Spleen (tissue), 11 donors: Measurements from ENCODE around the gene ASIC1. TPM values are rescaled to one million over a fixed set of nuclear protein-coding genes. Genes with fewer than 3 reads are reported as not detected.

ENCODE experiments used
- DNase-seq: peaks from one replicate; pipeline ENCODE4 v3.0.0-alpha.2; 2020
- H3K27ac ChIP-seq, 8 donors: fragments of 200-600 bp; sonication (generic) in 7 of 8; 1 replicate in 4 of 8; 2 replicates in 4 of 8; pipeline versions ENCODE4 v1.5.0 to v1.8.0; 2016 to 2021; ENCODE audit warnings: inconsistent platforms in 4 of 8, mild to moderate bottlenecking in 4 of 8, moderate library complexity in 1 of 8
- H3K27me3 ChIP-seq, 7 donors: fragments of 200-600 bp; sonication (generic) in 6 of 7; replicated peaks in 1 of 7; 1 replicate in 4 of 7; 2 replicates in 3 of 7; pipeline versions ENCODE4 v1.5.0 to v1.8.0; 2016 to 2021; ENCODE audit warnings: inconsistent platforms in 3 of 7, mild to moderate bottlenecking in 1 of 7
- H3K36me3 ChIP-seq, 6 donors: fragments of 200-600 bp; sonication (generic) in 5 of 6; 1 replicate in 4 of 6; 2 replicates in 2 of 6; pipeline versions ENCODE4 v1.5.0 to v1.8.0; 2016 to 2021; ENCODE audit warnings: inconsistent platforms in 2 of 6
- H3K4me1 ChIP-seq, 6 donors: fragments of 200-600 bp; sonication (generic) in 5 of 6; 1 replicate in 3 of 6; 2 replicates in 3 of 6; pipeline versions ENCODE4 v1.5.0 to v1.8.0; 2016 to 2021; ENCODE audit warnings: inconsistent platforms in 3 of 6
- H3K4me3 ChIP-seq, 8 donors: fragments of 200-600 bp; sonication (generic) in 7 of 8; 1 replicate in 4 of 8; 2 replicates in 4 of 8; pipeline versions ENCODE4 v1.5.0 to v1.8.0; 2016 to 2021; ENCODE audit warnings: inconsistent platforms in 4 of 8, mild to moderate bottlenecking in 4 of 8, moderate library complexity in 2 of 8
- H3K9me3 ChIP-seq, 8 donors: fragments of 200-600 bp; sonication (generic) in 7 of 8; 1 replicate in 4 of 8; 2 replicates in 4 of 8; pipeline versions ENCODE4 v1.5.0 to v1.8.0; 2016 to 2021; ENCODE audit warnings: inconsistent platforms in 4 of 8
- CTCF ChIP-seq, 11 experiments: fragments of 200-600 bp in 7 of 11; fragments of 450-650 bp in 4 of 11; sonication (generic) in 4 of 11; IDR thresholded peaks in 8 of 11; conservative IDR thresholded peaks in 3 of 11; 1 replicate in 7 of 11; 2 replicates in 4 of 11; pipeline versions ENCODE4 v1.4.0 to v1.8.0; 2016 to 2021; ENCODE audit warnings: antibody characterized with exemption in 11 of 11, inconsistent platforms in 4 of 11, mild to moderate bottlenecking in 1 of 11
- POLR2A ChIP-seq, 3 donors: fragments of 450-650 bp; IDR thresholded peaks; one replicate each; pipeline ENCODE4 v1.5.1; 2017; ENCODE audit warnings: antibody characterized with exemption in 3 of 3, mild to moderate bottlenecking in 1 of 3
- POLR2AphosphoS5 ChIP-seq, 3 donors: sonication (generic); formaldehyde crosslinking; IDR thresholded peaks; one replicate each; pipeline ENCODE4 v1.5.1; 2017; ENCODE audit warnings: antibody characterized with exemption in 3 of 3
- WGBS, 5 donors: extraction: QIAGEN DNeasy Blood & Tissue Kit in 3 of 5; methylation state at CpG; one replicate each; pipeline versions ENCODE4 v1.1.5 to v1.1.7; 2013 to 2018; 5-methylcytosine and 5-hydroxymethylcytosine counted together
- intact Hi-C: fragments of 100-400 bp; cut with DNase I; formaldehyde crosslinking; loops from one replicate; pipeline ENCODE4 v1.15.0; 2023; ENCODE audit warnings: low total_unique reads
- polyA plus RNA-seq, 3 donors: library from polyadenylated mRNA; stranded (reverse); fragments of 200-250 nt; gene quantifications; one replicate each; pipeline ENCODE4 v1.2.1, GENCODE V29; 2013
- total RNA-seq, 7 donors: library from RNA; depleted of rRNA in 3 of 7; stranded (reverse); fragments of >200 nt in 3 of 7; fragmentation: NEBNext Ultra II Directional in 4 of 7; extraction: Animal tissue kit (Norgen Biotek cat#: 25700) in 4 of 7; gene quantifications; one replicate each; pipeline versions ENCODE4 v1.1.0 to v1.2.1, GENCODE V29; 2016 to 2021
- donor health status: healthy with polysubstance abuse.
- donor health status: DM: no; HTN: no; CAD: no; lungs with moderate emphysema.
- donor health status: DM: no; HTN: no; CAD: no.
- donor health status: Bipolar disorder and iron deficiency.
- donor health status: healthy.
- donor health status: DM: no; HTN: no; CAD: no.
- donor health status: DM: yes; HTN: yes; CAD: no.

The ASIC1 gene
- total and polyA plus RNA-seq, 10 donors = 0.16 to 1.3 (median 0.35) TPM

- peaks cover 0 to 24% (median 6%) of the 10 kb centered on the region in 6 donors for H3K36me3 ChIP-seq
- H3K27ac ChIP-seq = peak overlapping the region; percentile 67 to 98 (median 94)
- TF ChIP-seq POLR2AphosphoS5 (IDR thresholded peaks at IDR 0.05) = peak; percentile 37 to 75 (median 57)
- TF ChIP-seq CTCF (IDR thresholded peaks at IDR 0.05 in 8 of 11, conservative IDR thresholded peaks at IDR 0.05 in 3 of 11) = no peak
- no peak for TF ChIP-seq POLR2A (IDR thresholded peaks at IDR 0.05)
- peak; percentile 89 for DNase-seq
- intact Hi-C loops = no loop called here
- peak overlapping the region in 5 of 8 donors; percentile 1 to 95 (median 81) for H3K4me3 ChIP-seq
- WGBS, 5 donors = 19 to 39% (median 34%) methylated on average over 5 to 7 of the region's 7 CpGs
- peaks cover 36 to 61% (median 55%) of the 10 kb centered on the region in 6 donors for H3K4me1 ChIP-seq
- H3K9me3 ChIP-seq = no peaks in the 10 kb centered on the region
- H3K27me3 ChIP-seq = no peaks in the 10 kb centered on the region
Measured at GRCh38 chr12:50110762-50111351, 53.5 kb downstream of the ASIC1 start.

- peak overlapping the region; percentile 76 to 98 (median 94) for H3K27ac ChIP-seq
- no peak for DNase-seq
- intact Hi-C loops = no loop called here
Measured at GRCh38 chr12:50111395-50111692, 53.9 kb downstream of the ASIC1 start.

GRCh38 chr12:50111693-50112455, 54.5 kb downstream of the ASIC1 start, which contains the start of gene COX14:
Gene COX14 (plus strand): TSS chr12:50112236. CDS start chr12:50120044, 7,808 bp downstream.
- TF ChIP-seq POLR2AphosphoS5 (IDR thresholded peaks at IDR 0.05) (peak; percentile 99 to 100 (median 99)), POLR2A (IDR thresholded peaks at IDR 0.05) (peak; percentile 20 to 95 (median 95)), CTCF (IDR thresholded peaks at IDR 0.05 in 8 of 11, conservative IDR thresholded peaks at IDR 0.05 in 3 of 11) (peak; percentile 82 to 96 (median 95))
- intact Hi-C loops = no loop called here

More at GRCh38 chr12:50111395-50111692, 53.9 kb downstream of the ASIC1 start:
- 8 to 16% (median 12%) methylated on average over 17 to 19 of the region's 19 CpGs for WGBS, 5 donors
- Histone ChIP-seq H3K9me3 (no peaks in the 10 kb centered on the region), H3K36me3 (peaks cover 0 to 29% (median 9%) of the 10 kb centered on the region in 6 donors), H3K27me3 (no peaks in the 10 kb centered on the region), H3K4me3 (peak overlapping the region in 7 of 8 donors; percentile 1 to 95 (median 73)), H3K4me1 (peaks cover 37 to 66% (median 58%) of the 10 kb centered on the region in 6 donors)
- TF ChIP-seq POLR2AphosphoS5 (IDR thresholded peaks at IDR 0.05) (no peak), CTCF (IDR thresholded peaks at IDR 0.05 in 8 of 11, conservative IDR thresholded peaks at IDR 0.05 in 3 of 11) (no peak), POLR2A (IDR thresholded peaks at IDR 0.05) (no peak)

More at GRCh38 chr12:50111693-50112455, 54.5 kb downstream of the ASIC1 start, which contains the start of gene COX14:
- Histone ChIP-seq H3K4me3 (peak within 1 kb of the TSS; percentile 73 to 97 (median 88)), H3K4me1 (peaks cover 37 to 71% (median 63%) of the 10 kb centered on the region in 6 donors), H3K27ac (peak within 1 kb of the TSS; percentile 90 to 98 (median 94)), H3K9me3 (no peaks in the 10 kb centered on the region), H3K36me3 (peaks cover 0 to 34% (median 11%) of the 10 kb centered on the region in 6 donors), H3K27me3 (no peaks in the 10 kb centered on the region)
- 0% methylated on average over 18 to 59 of the region's 59 CpGs for WGBS, 5 donors
- peak; percentile 99 for DNase-seq
